A673 (cell line): ENCODE data around the gene HELT. TPM values are rescaled to one million over a fixed set of nuclear protein-coding genes. Genes with fewer than 3 reads are reported as not detected.
A peak's percentile ranks its signal among the peaks of the same experiment; 100 is the strongest.
"Not testable (repeated sequence)": the region's sequence is repeated elsewhere in the genome, so short reads cannot be mapped to it uniquely, and the experiment has no call there.

Experiments used
- BruUV-seq: library from RNA; stranded (reverse); fragments of 400-500 nt; replicated peaks from 2 replicates; lab custom pipeline; 2021; lab: Mats Ljungman, UMichigan
- CTCF ChIA-PET: fragments of 300-600 bp; sonication (Branson Sonifier 250); formaldehyde crosslinking; loops from one replicate; lab custom pipeline; 2022; ENCODE audit warnings: antibody characterized with exemption; lab: Charles Lee
- POLR2A ChIA-PET: fragments of 300-600 bp; sonication (Branson Sonifier 250); formaldehyde crosslinking; loops from one replicate; lab custom pipeline; 2022; ENCODE audit warnings: antibody characterized with exemption; ENCODE audit not compliant: low non-redundant PET; lab: Charles Lee
- DNase-seq: peaks from one replicate; pipeline ENCODE4 v3.0.0-alpha.2; 2015; ENCODE audit warnings: low spot score
- H3K27ac ChIP-seq: fragments of 200-600 bp; sonication (generic); 2 replicates; pipeline ENCODE4 v1.5.1; 2016; ENCODE audit warnings: mixed run types, low read depth, mild to moderate bottlenecking, mixed read lengths, antibody characterized with exemption, low read length; ENCODE audit not compliant: poor library complexity, severe bottlenecking
- H3K27me3 ChIP-seq: fragments of 200-600 bp; sonication (generic); replicated peaks from 2 replicates; pipeline ENCODE4 v1.6.1; 2017; ENCODE audit warnings: mixed run types, low read depth, mild to moderate bottlenecking, mixed read lengths, antibody characterized with exemption, low read length; ENCODE audit not compliant: insufficient read depth, poor library complexity
- H3K36me3 ChIP-seq: fragments of 200-600 bp; sonication (generic); 2 replicates; pipeline ENCODE4 v1.6.1; 2016; ENCODE audit warnings: mixed run types, mild to moderate bottlenecking, mixed read lengths, antibody characterized with exemption, low read length; ENCODE audit not compliant: insufficient read depth, poor library complexity, severe bottlenecking
- H3K4me1 ChIP-seq: fragments of 200-600 bp; sonication (generic); 2 replicates; pipeline ENCODE4 v1.6.1; 2017; ENCODE audit warnings: mixed run types, mild to moderate bottlenecking, mixed read lengths, antibody characterized with exemption, low read length; ENCODE audit not compliant: insufficient read depth, poor library complexity, severe bottlenecking
- H3K4me3 ChIP-seq: fragments of 200-600 bp; sonication (generic); 2 replicates; pipeline ENCODE4 v1.5.1; 2016; ENCODE audit warnings: low read depth, mixed run types, mild to moderate bottlenecking, mixed read lengths, low read length; ENCODE audit not compliant: poor library complexity, severe bottlenecking
- H3K9me3 ChIP-seq: fragments of 200-600 bp; sonication (generic); 2 replicates; pipeline ENCODE4 v1.6.1; 2016; ENCODE audit warnings: mixed run types, low read depth, mild to moderate bottlenecking, mixed read lengths, antibody characterized with exemption, low read length; ENCODE audit not compliant: poor library complexity, severe bottlenecking
- CTCF ChIP-seq: fragments of 300-800, 200-600 bp; sonication (generic); conservative IDR thresholded peaks from 2 replicates; pipeline ENCODE4 v1.5.1; 2017; ENCODE audit warnings: low read depth, mild to moderate bottlenecking, antibody characterized with exemption, low read length, moderate library complexity, mixed read lengths
- EZH2 ChIP-seq: fragments of 200-600 bp; sonication (generic); IDR thresholded peaks from 2 replicates; pipeline ENCODE4 v1.6.1; 2017; ENCODE audit warnings: borderline replicate concordance, low read depth, mild to moderate bottlenecking, mixed read lengths, antibody characterized with exemption, low read length; ENCODE audit not compliant: poor library complexity, severe bottlenecking
- intact Hi-C: fragments of 100-400 bp; cut with micrococcal nuclease; formaldehyde crosslinking; loops from one replicate; pipeline ENCODE4 v1.10.0; 2022; ENCODE audit not compliant: unreplicated experiment
- total RNA-seq: library from RNA; stranded (reverse); gene quantifications from 2 replicates; pipeline ENCODE4 v1.2.3, GENCODE V29; 2021

The HELT gene
- total RNA-seq, 1 experiment from 2014 or later: not detected

GRCh38 chr4:185036842-185037241 lies 18.6 kb downstream of the HELT start:
- DNase-seq: no peak
- ChIA-PET POLR2A (no interaction called here), CTCF (no interaction called here)
- no TSS peak for BruUV-seq
- peaks cover 10% of the 10 kb centered on the region for H3K4me1 ChIP-seq
- H3K4me3 ChIP-seq: no peak overlapping the region
- H3K36me3 ChIP-seq: no peaks in the 10 kb centered on the region
- intact Hi-C loops: loop anchor here (5.0 kb wide), 1 partner anchor 145 kb away; no protein-coding TSS in a partner anchor
- TF ChIP-seq EZH2 (no peak), CTCF (0 out of 2 replicates have a peak, but pooled peaks have one; percentile 18)
- H3K27me3 ChIP-seq: no peaks in the 10 kb centered on the region
- H3K9me3 ChIP-seq: no peaks in the 10 kb centered on the region
- no peak overlapping the region for H3K27ac ChIP-seq

GRCh38 chr4:185039508-185040273 lies 21.4 kb downstream of the HELT start:
- DNase-seq: peak; percentile 77
- POLR2A ChIA-PET: interaction anchor here (0.5 to 0.6 kb wide), 2 partner anchors 57 to 95 kb away, joined by 3 to 6 read pairs; no protein-coding TSS in a partner anchor
- no peak overlapping the region for H3K4me3 ChIP-seq

GRCh38 chr4:185040523-185040922 lies 22.2 kb downstream of the HELT start:
- Histone ChIP-seq H3K36me3 (no peaks in the 10 kb centered on the region), H3K4me1 (peaks cover 10% of the 10 kb centered on the region), H3K27ac (no peak overlapping the region), H3K27me3 (no peaks in the 10 kb centered on the region), H3K9me3 (no peaks in the 10 kb centered on the region), H3K4me3 (no peak overlapping the region)
- no TSS peak for BruUV-seq
- TF ChIP-seq CTCF (no peak), EZH2 (no peak)
- ChIA-PET CTCF (interaction anchor here (0.5 to 1.5 kb wide), 3 partner anchors 55 to 94 kb away, joined by 5 to 24 read pairs (median 10); no protein-coding TSS in a partner anchor), POLR2A (no interaction called here)
- no peak for DNase-seq
- intact Hi-C loops: loop anchor here (1.0 kb wide), 2 partner anchors 56 to 94 kb away; no protein-coding TSS in a partner anchor

More at GRCh38 chr4:185039508-185040273, 21.4 kb downstream of the HELT start:
- BruUV-seq: no TSS peak
- Histone ChIP-seq H3K27ac (no peak overlapping the region), H3K36me3 (no peaks in the 10 kb centered on the region), H3K4me1 (peaks cover 10% of the 10 kb centered on the region), H3K9me3 (no peaks in the 10 kb centered on the region), H3K27me3 (no peaks in the 10 kb centered on the region)
- CTCF ChIA-PET: interaction anchor here (0.6 to 1.5 kb wide), 7 partner anchors 32 to 998 kb away, joined by 3 to 24 read pairs (median 5); no protein-coding TSS in a partner anchor
- TF ChIP-seq CTCF (peak; percentile 83), EZH2 (no peak)
- intact Hi-C loops: loop anchor here (1.0 to 5.0 kb wide), 4 partner anchors 57 to 266 kb away; no protein-coding TSS in a partner anchor

- BruUV-seq, POLR2A ChIA-PET, H3K36me3 ChIP-seq, H3K4me1 ChIP-seq, H3K27ac ChIP-seq, H3K9me3 ChIP-seq, DNase-seq, H3K4me3 ChIP-seq, intact Hi-C loops, H3K27me3 ChIP-seq: not testable (repeated sequence)
- CTCF ChIA-PET: interaction anchor here (1.2 kb wide), 1 partner anchor 84 kb away, joined by 3 read pairs; no protein-coding TSS in a partner anchor
These were observed 32.0 kb downstream of the HELT start for GRCh38 chr4:185050286-185050685.

- H3K4me1 ChIP-seq, DNase-seq, H3K27me3 ChIP-seq, BruUV-seq, H3K9me3 ChIP-seq, H3K27ac ChIP-seq, intact Hi-C loops, POLR2A ChIA-PET, H3K4me3 ChIP-seq, H3K36me3 ChIP-seq: not testable (repeated sequence)
- CTCF ChIA-PET: interaction anchor here (1.2 kb wide), 1 partner anchor 83 kb away, joined by 3 read pairs; no protein-coding TSS in a partner anchor
These were observed 33.0 kb downstream of the HELT start for GRCh38 chr4:185051283-185051682.
